ENCODE measurements around the gene PTGR3. TPM values are rescaled to one million over a fixed set of nuclear protein-coding genes. Genes with fewer than 3 reads are reported as not detected.
"Not testable (repeated sequence)": the region's sequence is repeated elsewhere in the genome, so short reads cannot be mapped to it uniquely, and the experiment has no call there.

Gene PTGR3
- total RNA-seq, 1 experiment from 2014 or later: 12.2 TPM

GRCh38 chr18:75204732-75205513 is 4.0 kb downstream of the PTGR3 start:
- Histone ChIP-seq H3K27me3 (no peaks in the 10 kb centered on the region), H3K27ac (no peak overlapping the region), H3K4me3 (no peak overlapping the region), H3K4me1 (no peaks in the 10 kb centered on the region), H3K36me3 (no peaks in the 10 kb centered on the region), H3K9me3 (replicated peaks) (no peaks in the 10 kb centered on the region)
- DNase-seq: no peak

- Histone ChIP-seq H3K27me3 (no peaks in the 10 kb centered on the region), H3K4me1 (no peaks in the 10 kb centered on the region)
Observed at GRCh38 chr18:75204269-75204731, 4.6 kb downstream of the PTGR3 start.

GRCh38 chr18:75203416-75204268 is 5.3 kb downstream of the PTGR3 start:
- Histone ChIP-seq H3K9me3 (replicated peaks) (no peaks in the 10 kb centered on the region), H3K27me3 (no peaks in the 10 kb centered on the region), H3K36me3 (no peaks in the 10 kb centered on the region), H3K4me1 (no peaks in the 10 kb centered on the region), H3K27ac (no peak overlapping the region), H3K4me3 (no peak overlapping the region)
- DNase-seq: no peak

More at GRCh38 chr18:75204269-75204731, 4.6 kb downstream of the PTGR3 start:
- DNase-seq: no peak
- no peaks in the 10 kb centered on the region for H3K9me3 ChIP-seq (replicated peaks)
- H3K27ac ChIP-seq: no peak overlapping the region
- no peaks in the 10 kb centered on the region for H3K36me3 ChIP-seq
- no peak overlapping the region for H3K4me3 ChIP-seq

GRCh38 chr18:75202696-75203365 is 6.1 kb downstream of the PTGR3 start:
- Histone ChIP-seq H3K36me3 (no peaks in the 10 kb centered on the region), H3K4me3 (no peak overlapping the region), H3K27me3 (no peaks in the 10 kb centered on the region), H3K4me1 (no peaks in the 10 kb centered on the region), H3K27ac (no peak overlapping the region), H3K9me3 (replicated peaks) (no peaks in the 10 kb centered on the region)
- DNase-seq: no peak

- no peak overlapping the region for H3K4me3 ChIP-seq
- no peak overlapping the region for H3K27ac ChIP-seq
- no peaks in the 10 kb centered on the region for H3K36me3 ChIP-seq
- H3K4me1 ChIP-seq: no peaks in the 10 kb centered on the region
- no peaks in the 10 kb centered on the region for H3K9me3 ChIP-seq (replicated peaks)
- DNase-seq: peak; percentile 8 to 31
- H3K27me3 ChIP-seq: no peaks in the 10 kb centered on the region
Observed at GRCh38 chr18:75201282-75202270, 7.4 kb downstream of the PTGR3 start.

GRCh38 chr18:75200605-75201280 is 8.2 kb downstream of the PTGR3 start:
- H3K9me3 ChIP-seq (replicated peaks): no peaks in the 10 kb centered on the region
- no peaks in the 10 kb centered on the region for H3K4me1 ChIP-seq
- no peaks in the 10 kb centered on the region for H3K27me3 ChIP-seq
- H3K27ac ChIP-seq: no peak overlapping the region
- no peaks in the 10 kb centered on the region for H3K36me3 ChIP-seq
- H3K4me3 ChIP-seq: no peak overlapping the region
- DNase-seq: no peak

GRCh38 chr18:75200071-75200470 is 8.9 kb downstream of the PTGR3 start:
- Histone ChIP-seq H3K27ac (no peak overlapping the region), H3K27me3 (no peaks in the 10 kb centered on the region), H3K36me3 (no peaks in the 10 kb centered on the region), H3K4me1 (no peaks in the 10 kb centered on the region), H3K9me3 (replicated peaks) (no peaks in the 10 kb centered on the region), H3K4me3 (no peak overlapping the region)
- no peak for DNase-seq

GRCh38 chr18:75199327-75199726 is 9.6 kb downstream of the PTGR3 start:
- Histone ChIP-seq H3K27me3 (no peaks in the 10 kb centered on the region), H3K27ac (no peak overlapping the region), H3K4me3 (no peak overlapping the region), H3K4me1 (no peaks in the 10 kb centered on the region), H3K36me3 (no peaks in the 10 kb centered on the region), H3K9me3 (replicated peaks) (no peaks in the 10 kb centered on the region)
- DNase-seq: no peak

GRCh38 chr18:75198036-75198435 is 10.9 kb downstream of the PTGR3 start:
- no peaks in the 10 kb centered on the region for H3K9me3 ChIP-seq (replicated peaks)
- no peak overlapping the region for H3K4me3 ChIP-seq
- H3K27ac ChIP-seq: no peak overlapping the region
- H3K27me3 ChIP-seq: no peaks in the 10 kb centered on the region
- H3K4me1 ChIP-seq: no peaks in the 10 kb centered on the region
- no peak for DNase-seq
- no peaks in the 10 kb centered on the region for H3K36me3 ChIP-seq

- Histone ChIP-seq H3K4me3 (no peak overlapping the region), H3K9me3 (replicated peaks) (no peaks in the 10 kb centered on the region), H3K27ac (no peak overlapping the region), H3K36me3 (no peaks in the 10 kb centered on the region), H3K4me1 (no peaks in the 10 kb centered on the region), H3K27me3 (no peaks in the 10 kb centered on the region)
- no peak for DNase-seq
Observed at GRCh38 chr18:75192899-75193298, 16.0 kb downstream of the PTGR3 start.

GRCh38 chr18:75189696-75190095 is 19.2 kb downstream of the PTGR3 start:
- Histone ChIP-seq H3K27ac (no peak overlapping the region), H3K9me3 (replicated peaks) (no peaks in the 10 kb centered on the region), H3K27me3 (no peaks in the 10 kb centered on the region), H3K36me3 (no peaks in the 10 kb centered on the region), H3K4me1 (no peaks in the 10 kb centered on the region), H3K4me3 (no peak overlapping the region)
- DNase-seq: no peak

- H3K9me3 ChIP-seq (replicated peaks); H3K36me3 ChIP-seq; H3K4me3 ChIP-seq; H3K27ac ChIP-seq; H3K4me1 ChIP-seq; DNase-seq; H3K27me3 ChIP-seq: not testable (repeated sequence)
Observed at GRCh38 chr18:75187702-75188101, 21.2 kb downstream of the PTGR3 start.

GRCh38 chr18:75185460-75185859 is 23.5 kb downstream of the PTGR3 start:
- H3K9me3 ChIP-seq (replicated peaks): no peaks in the 10 kb centered on the region
- H3K27ac ChIP-seq: no peak overlapping the region
- H3K27me3 ChIP-seq: no peaks in the 10 kb centered on the region
- no peak overlapping the region for H3K4me3 ChIP-seq
- DNase-seq: no peak
- no peaks in the 10 kb centered on the region for H3K36me3 ChIP-seq
- H3K4me1 ChIP-seq: no peaks in the 10 kb centered on the region

Measured in SJCRH30 (cell line).